ENCODE measurements around the gene TCTN1. TPM values are rescaled to one million over a fixed set of nuclear protein-coding genes. Genes with fewer than 3 reads are reported as not detected.
A peak's percentile ranks its signal among the peaks of the same experiment; 100 is the strongest.

TCTN1 gene
- total and polyA plus RNA-seq, 2 of the 13 experiments (the other 11 are each of a cell fraction or from before 2014, with no cell fraction given), result 13.6 to 16.0 TPM

- no peak for TF ChIP-seq TRAFD1 (CRISPR knock-in tag; IDR thresholded peaks at IDR 0.05; ENCODE audit: borderline replicate concordance)
- peak; percentile 38 for TF ChIP-seq XRCC5 (optimal IDR thresholded peaks at IDR 0.05; ENCODE audit: low read length)
- TF ChIP-seq GLMP (CRISPR knock-in tag; IDR thresholded peaks at IDR 0.05; ENCODE audit: borderline replicate concordance), result no peak
- TF ChIP-seq ZNF33B (CRISPR knock-in tag; IDR thresholded peaks at IDR 0.05), result no peak
- TF ChIP-seq UBTF (CRISPR knock-in tag; IDR thresholded peaks at IDR 0.05), result peak; percentile 24; the same call in 1 of the 2 replicates
- no peak for TF ChIP-seq ZFP36L2 (CRISPR knock-in tag; IDR thresholded peaks at IDR 0.05)
- TF ChIP-seq ZBTB7A (CRISPR knock-in tag; IDR thresholded peaks at IDR 0.05), result no peak
- no peak for TF ChIP-seq ARID4A (CRISPR knock-in tag; IDR thresholded peaks at IDR 0.05; ENCODE audit: borderline replicate concordance)
- peak; percentile 28; the same call in 1 of the 2 replicates for TF ChIP-seq ERF (CRISPR knock-in tag; IDR thresholded peaks at IDR 0.05)
- no peak for TF ChIP-seq KDM5A (IDR thresholded peaks at IDR 0.05; ENCODE audit: borderline replicate concordance, low read length)
- no peak for TF ChIP-seq CTCF (CRISPR knock-in tag; IDR thresholded peaks at IDR 0.05)
- TF ChIP-seq ZNF766 (CRISPR knock-in tag; IDR thresholded peaks at IDR 0.05; ENCODE audit: borderline replicate concordance), result no peak
- TF ChIP-seq HNF4A (CRISPR knock-in tag; IDR thresholded peaks at IDR 0.05), result peak; percentile 61
- 0 out of 2 replicates have a peak, but pooled peaks have one; percentile 43 for TF ChIP-seq HNF1B (CRISPR knock-in tag; IDR thresholded peaks at IDR 0.05)
These were observed 47.7 kb upstream of the TCTN1 start (continued) for GRCh38 chr12:110565894-110566871.
